ENCODE data around the gene AGMO.

AGMO gene

DNA sequence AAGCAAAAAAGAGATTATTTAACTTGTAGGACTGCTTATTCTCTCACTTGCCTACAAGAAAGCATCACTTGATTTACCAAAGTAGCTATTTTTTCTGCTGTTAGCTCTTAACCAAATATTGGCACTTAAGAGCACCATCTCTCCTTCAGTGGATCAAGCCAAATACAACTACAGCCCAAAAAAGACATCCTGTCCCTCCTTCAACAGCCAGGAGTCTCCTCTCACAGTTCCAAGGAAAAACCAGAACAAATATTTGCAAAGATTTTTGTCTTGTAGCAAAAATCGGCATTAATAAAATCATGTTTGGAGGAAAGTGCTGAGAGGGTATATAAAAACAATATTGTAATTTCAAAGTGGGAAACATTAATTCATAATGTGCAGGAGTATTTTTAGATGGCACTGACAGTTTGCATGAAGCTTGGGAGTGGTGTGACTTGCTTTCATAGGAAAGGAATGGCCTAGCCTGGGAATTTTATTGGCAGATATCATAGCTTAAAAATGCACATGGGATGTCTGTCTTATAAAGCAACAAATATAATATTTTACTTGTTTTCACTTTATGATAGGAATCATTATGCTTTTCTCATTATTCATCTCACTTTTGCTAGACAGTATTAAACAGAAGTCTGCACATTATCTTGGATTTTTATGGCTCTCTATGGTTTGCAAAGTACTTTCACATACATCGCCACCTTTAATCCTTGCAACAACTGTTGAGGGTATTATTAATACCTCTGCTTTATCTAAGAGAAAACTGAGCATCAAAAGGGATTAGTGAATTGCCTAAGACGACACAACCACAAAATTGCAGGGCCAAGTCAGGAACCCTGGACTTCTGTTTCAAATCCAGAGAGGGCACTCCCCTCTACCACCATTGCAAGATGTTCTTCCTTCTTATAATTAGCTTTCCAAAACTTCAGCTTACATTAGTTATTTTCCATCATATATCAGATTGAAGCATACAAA lies 103.5 kb downstream of the AGMO start:
- no peak for DNase-seq (ENCODE audit: low spot score)

DNA sequence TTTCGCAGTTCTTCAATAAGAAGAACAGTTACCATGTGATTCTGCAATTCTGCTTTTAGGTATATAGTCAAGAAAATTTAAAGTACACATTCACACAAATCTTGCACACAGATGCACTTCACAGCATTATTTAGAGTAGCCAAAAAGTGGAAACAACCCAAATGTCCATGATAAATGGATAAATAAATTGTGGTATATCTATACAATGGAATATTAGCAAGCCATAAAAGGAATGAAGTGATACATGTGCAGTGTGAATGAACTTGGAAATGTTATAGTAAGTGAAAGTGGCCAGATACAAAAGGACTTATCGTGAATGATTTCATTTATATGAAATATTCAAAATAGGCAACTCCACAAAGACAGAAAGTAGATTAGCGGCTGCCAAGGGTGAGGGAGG lies 109.1 kb downstream of the AGMO start:
- no peak for DNase-seq (ENCODE audit: low spot score)

DNA sequence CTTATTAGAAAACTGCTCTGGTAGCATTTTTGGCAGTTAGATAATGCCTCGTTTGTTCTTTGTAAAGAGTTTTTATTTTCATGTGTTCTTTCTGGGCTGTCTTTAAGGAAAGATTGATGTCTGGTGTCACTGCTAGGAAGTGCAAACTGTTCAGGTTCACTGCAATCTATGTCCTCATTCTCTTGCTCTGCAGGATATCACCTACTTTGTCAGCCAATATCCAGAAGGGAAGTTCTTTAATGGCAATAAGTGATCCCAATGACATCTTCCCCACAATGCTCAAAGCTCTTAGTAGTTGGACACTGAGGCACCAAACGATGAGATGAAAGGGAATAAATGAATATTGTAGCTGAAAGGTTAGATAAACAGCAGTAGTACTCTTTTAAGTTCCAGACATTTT lies 115.1 kb downstream of the AGMO start:
- no peak for DNase-seq (ENCODE audit: low spot score)

DNA sequence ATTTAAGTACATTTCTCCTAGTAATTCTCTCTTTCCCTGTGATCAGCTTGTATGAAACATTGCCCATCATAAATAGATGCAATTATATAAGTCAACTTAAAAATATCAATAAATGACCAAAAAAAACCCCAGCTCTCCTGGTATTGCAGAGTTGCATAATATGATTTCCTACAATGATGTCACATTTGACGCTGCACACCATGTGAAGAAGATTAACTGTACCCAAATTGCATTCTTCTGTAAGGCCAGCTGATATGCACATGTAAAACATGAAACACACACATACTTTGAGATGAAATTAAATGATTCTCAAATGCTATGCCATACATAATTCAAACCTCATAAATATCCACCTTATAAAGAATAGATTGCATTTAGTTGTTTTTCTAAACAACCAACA lies 115.5 kb downstream of the AGMO start:
- DNase-seq (ENCODE audit: low spot score) = no peak

GRCh38 chr7:15441915-15442314 lies 119.9 kb downstream of the AGMO start:
- DNase-seq (ENCODE audit: low spot score) = no peak

- no peak for DNase-seq (ENCODE audit: low spot score)
Measured at GRCh38 chr7:15440482-15440881, 121.3 kb downstream of the AGMO start.

- DNase-seq (ENCODE audit: low spot score) = no peak
Measured at GRCh38 chr7:15439853-15440252, 122.0 kb downstream of the AGMO start.

- DNase-seq (ENCODE audit: low spot score) = no peak
Measured at GRCh38 chr7:15433151-15433550, 128.7 kb downstream of the AGMO start.

- no peak for DNase-seq (ENCODE audit: low spot score)
Measured at GRCh38 chr7:15430911-15431310, 130.9 kb downstream of the AGMO start.

DNA sequence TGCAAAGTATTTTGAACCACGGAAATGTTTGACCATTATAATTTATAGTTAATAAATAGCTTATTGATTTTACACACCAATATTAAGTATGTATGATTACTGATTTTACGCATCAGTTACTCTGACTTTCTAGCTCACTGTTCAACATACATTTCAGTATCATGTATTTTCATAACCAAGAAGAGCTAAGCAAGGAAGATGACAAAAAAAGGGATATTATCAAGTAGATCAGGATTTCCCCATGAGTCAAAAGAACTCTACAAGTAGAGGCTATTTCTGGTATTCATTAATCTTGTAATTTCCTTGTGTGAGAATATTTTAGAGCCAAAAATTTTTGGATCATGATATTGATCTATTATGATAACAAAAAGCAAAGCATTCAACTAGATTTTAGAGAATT lies 131.6 kb downstream of the AGMO start:
- no peak for DNase-seq (ENCODE audit: low spot score)

GRCh38 chr7:15424468-15424867 lies 137.3 kb downstream of the AGMO start:
- DNase-seq (ENCODE audit: low spot score) = no peak

GRCh38 chr7:15419596-15419995 lies 142.2 kb downstream of the AGMO start:
- no peak for DNase-seq (ENCODE audit: low spot score)

DNA sequence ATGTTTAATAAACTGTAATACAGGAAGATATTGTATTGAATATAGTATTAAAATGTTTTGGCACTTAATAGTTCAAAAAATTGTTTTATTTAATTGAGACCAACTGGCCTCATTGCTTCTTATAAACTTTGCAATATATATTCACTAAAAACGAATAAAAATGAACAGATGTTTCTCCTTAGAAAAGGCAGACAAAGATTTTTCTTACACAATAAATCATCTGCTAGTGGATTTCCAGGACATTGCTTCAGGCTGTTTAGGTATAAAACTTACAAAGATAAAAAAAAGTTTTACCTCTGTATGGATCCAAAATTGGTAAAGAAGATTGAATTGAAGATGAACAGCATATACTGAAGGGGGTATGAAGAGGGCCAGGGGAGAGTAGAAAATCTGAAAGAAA lies 143.6 kb downstream of the AGMO start:
- DNase-seq (ENCODE audit: low spot score) = no peak

DNA sequence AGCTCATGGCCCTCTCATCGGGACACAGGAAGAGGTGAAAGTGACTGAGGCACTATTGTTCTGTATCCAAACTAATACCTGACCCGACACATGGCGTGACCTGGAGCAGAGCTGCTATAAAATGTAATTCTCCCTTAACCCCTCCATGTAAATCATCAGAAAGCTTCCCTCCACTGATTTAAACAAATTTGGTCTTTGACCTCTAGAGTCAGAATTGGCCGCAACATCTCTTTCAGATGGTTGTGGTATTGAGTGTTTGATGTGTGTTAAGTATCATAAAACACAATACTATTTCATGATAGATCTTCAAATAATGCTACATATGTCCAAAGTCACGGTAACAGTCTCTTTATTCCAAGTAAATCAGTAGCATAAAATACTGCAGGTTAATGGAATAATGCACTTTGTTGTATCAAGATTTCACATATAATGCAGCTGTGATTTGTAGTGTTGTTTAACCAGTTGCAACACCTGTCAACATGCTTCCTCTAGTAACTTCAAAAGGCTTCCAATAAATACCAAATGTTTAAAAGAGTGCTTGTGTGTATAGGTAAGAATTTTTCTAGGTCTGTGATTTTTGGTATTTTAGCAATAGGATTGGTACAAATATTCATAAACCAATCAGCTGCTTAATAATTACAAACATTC lies 144.3 kb downstream of the AGMO start:
- no peak for DNase-seq (ENCODE audit: low spot score)

DNA sequence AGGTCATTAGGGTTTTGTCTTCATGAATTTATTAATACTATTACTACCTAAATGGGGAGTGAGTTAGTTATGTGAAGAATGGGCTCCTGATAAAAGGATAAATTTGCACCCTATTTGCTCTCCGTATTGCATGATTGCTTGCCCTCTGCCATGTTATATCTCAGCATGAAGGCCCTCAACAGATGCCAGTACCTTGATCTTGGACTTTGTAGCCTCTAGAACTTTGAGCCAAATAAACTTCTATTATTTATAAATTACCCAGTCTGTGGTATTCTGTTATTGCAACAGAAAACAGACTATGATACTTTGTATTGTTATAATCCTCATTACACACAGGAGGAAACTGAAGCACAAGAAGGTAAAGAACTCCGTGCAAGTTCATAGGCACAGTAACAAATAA lies 150.8 kb downstream of the AGMO start:
- DNase-seq (ENCODE audit: low spot score) = no peak

DNA sequence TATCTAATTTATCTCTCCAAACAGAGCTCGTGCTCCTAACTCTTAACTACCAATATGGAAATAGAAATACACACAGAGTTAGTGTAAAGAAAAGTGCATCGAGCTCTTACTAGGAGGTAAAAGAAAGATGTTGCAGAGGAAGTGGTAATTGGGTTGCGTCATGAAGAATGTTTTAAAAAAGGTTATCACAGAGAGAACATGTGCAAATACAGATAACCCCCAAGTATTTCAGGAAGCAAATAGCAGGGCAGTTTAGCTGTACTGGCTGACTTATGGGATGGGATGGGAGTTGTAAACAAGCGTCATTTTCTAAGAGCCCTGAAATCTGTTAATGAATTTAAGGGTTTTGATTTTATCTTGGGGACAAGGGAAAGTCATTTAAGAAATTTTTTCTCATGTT lies 153.9 kb downstream of the AGMO start:
- no peak for DNase-seq (ENCODE audit: low spot score)

GRCh38 chr7:15403751-15404150 lies 158.1 kb downstream of the AGMO start:
- no peak for DNase-seq (ENCODE audit: low spot score)

DNA sequence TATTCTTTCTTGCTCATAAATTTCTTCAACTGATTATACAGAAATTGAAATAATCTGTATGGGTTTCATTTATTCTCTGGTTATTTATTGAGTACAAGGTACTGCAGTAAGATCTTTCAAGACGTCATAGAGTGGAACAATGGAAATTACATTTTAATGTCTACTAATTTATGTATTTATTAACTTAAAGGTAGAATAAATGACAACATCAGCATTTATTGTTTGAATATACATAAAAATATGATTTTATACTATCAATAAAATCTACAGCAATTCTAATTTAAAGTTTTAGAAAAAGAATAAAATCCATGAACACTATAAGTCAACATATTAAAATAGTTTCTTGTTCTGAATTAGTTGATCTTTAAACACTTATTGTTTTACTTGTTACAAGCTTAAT lies 158.5 kb downstream of the AGMO start:
- no peak for DNase-seq (ENCODE audit: low spot score)

GRCh38 chr7:15402436-15403136 lies 159.2 kb downstream of the AGMO start:
- no peak for DNase-seq (ENCODE audit: low spot score)

DNA sequence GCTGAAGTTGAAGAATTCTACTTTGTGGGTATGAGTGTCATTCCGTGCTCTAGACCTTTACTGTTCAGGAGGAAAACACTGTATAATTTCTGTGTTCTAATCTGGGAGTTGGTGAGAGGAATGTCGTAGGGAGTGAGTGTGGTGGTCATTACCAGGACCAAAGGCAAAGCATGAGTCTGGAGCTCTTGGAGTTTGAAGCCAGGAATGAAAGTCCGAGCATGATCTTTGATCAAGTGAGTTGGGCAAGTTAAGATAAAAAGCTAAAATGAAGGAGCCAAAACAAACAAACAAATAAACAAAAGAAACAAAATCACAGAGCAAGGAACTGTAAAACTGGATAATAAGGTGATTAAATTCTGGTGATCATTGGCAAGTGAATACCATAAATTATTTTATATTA lies 161.4 kb downstream of the AGMO start:
- DNase-seq (ENCODE audit: low spot score) = no peak

DNA sequence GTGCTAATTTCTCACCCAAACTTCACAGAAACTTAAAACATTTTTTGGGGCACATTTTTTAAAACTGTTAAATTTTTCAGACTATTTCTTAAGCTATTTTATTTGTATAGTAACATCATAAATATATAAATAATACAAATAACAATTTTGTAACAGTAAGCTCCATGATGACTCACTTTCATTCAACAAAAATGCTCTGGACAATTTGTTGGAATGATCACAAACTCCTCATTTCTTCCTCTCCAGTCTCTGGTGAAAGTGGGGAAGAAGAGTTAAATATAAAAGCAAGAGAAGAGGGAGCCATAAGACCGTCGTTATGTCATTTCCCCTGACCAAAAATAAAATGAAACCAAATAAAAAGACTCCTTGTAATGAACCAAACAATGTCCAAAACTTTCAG lies 162.4 kb downstream of the AGMO start:
- DNase-seq (ENCODE audit: low spot score) = no peak

DNA sequence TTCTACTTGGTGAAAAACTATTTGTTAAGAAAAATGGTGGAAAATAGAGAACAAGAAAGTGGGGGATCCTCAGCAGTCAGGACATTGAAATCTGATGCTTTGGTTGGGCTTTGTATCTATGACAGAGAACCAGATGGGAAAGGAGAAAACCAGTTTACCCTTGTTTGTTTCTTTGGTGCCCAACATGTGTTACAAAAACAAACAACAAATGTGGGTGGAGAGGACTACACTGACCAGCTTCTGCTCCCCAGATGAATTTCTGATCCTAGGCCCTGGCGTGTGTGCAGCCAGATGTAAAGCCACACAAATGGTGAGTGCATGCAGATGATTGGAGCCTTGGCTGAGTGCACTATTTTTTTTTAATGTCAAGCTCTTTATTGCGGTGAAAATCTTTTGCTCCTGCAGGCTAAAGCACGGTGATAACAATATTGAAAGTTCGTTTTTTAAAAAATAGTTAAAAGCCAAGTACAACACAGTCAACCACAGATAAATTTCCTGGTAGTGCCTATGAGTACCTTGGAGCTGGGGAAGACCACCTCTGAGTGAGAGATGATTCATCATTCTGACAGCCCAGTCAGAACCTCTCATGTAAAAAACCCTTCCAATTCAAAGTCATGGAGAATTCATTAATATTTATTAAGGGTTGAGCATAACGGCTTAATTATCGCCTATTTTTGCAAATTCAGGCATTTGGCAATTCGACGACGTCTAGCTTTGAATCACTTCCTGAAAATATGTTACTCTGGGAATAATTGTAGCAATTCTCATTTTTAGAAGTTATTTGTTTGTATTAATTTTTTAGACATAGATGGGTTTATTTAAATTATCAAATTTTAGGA lies 163.7 kb downstream of the AGMO start:
- DNase-seq (ENCODE audit: low spot score) = no peak
